ENCODE measurements around the gene SRRD. TPM values are rescaled to one million over a fixed set of nuclear protein-coding genes. Genes with fewer than 3 reads are reported as not detected.

Gene SRRD
- total RNA-seq, 4 donors from 2014 or later = 11.2 to 16.3 (median 14.1) TPM

DNA sequence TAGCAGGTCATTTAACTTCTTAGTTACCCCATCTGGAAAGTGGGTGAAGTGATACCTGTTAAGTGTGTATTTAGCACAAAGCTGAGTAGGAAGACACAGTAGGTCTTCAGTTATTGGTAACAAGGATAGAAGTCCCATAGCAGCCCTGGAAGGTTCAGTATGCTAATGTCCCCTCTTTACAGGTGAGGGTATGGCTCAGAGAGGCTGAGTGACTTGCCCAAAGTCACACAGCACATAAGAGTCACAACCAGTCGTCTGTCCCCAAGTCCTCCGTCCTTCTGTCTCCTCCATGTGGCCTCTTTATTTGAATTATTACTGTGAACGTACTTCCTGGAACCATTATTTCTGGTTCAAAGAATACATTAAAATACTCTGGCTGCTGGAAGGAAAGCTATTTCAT is 44.1 kb upstream of the SRRD start:
- no peak for TF ChIP-seq POLR2A (IDR thresholded peaks at IDR 0.05)
- no peak for TF ChIP-seq CTCF (IDR thresholded peaks at IDR 0.05)
- no peak for TF ChIP-seq EP300 (IDR thresholded peaks at IDR 0.05)
- no peak for TF ChIP-seq POLR2AphosphoS5 (IDR thresholded peaks at IDR 0.05)
- peaks cover 19% of the 10 kb centered on the region for H3K4me1 ChIP-seq
- DNase-seq (ENCODE audit: low spot score in 2 of 2) = no peak
- H3K27me3 ChIP-seq = no peaks in the 10 kb centered on the region
- no peak overlapping the region for H3K4me3 ChIP-seq
- H3K9me3 ChIP-seq = no peaks in the 10 kb centered on the region
- no peaks in the 10 kb centered on the region for H3K36me3 ChIP-seq
- H3K27ac ChIP-seq = peak overlapping the region; percentile 35
- 79% methylated on average over 3 of the region's 3 CpGs for WGBS

- Histone ChIP-seq H3K4me1 (peaks cover 24% of the 10 kb centered on the region), H3K4me3 (no peak overlapping the region), H3K27me3 (no peaks in the 10 kb centered on the region), H3K9me3 (no peaks in the 10 kb centered on the region), H3K36me3 (no peaks in the 10 kb centered on the region), H3K27ac (no peak overlapping the region)
- DNase-seq (ENCODE audit: low spot score in 2 of 2) = no peak
- WGBS = 86% methylated on average over 4 of the region's 4 CpGs
- TF ChIP-seq POLR2A (IDR thresholded peaks at IDR 0.05) (no peak), POLR2AphosphoS5 (IDR thresholded peaks at IDR 0.05) (no peak), EP300 (IDR thresholded peaks at IDR 0.05) (no peak), CTCF (IDR thresholded peaks at IDR 0.05) (no peak)
Measured at GRCh38 chr22:26442086-26442756, 41.5 kb upstream of the SRRD start.

- 88% methylated on average over 16 of the region's 16 CpGs for WGBS
- no peak for DNase-seq (ENCODE audit: low spot score in 2 of 2)
- Histone ChIP-seq H3K4me1 (peaks cover 22% of the 10 kb centered on the region), H3K27me3 (no peaks in the 10 kb centered on the region), H3K36me3 (no peaks in the 10 kb centered on the region), H3K9me3 (no peaks in the 10 kb centered on the region), H3K4me3 (no peak overlapping the region), H3K27ac (no peak overlapping the region)
- no peak for TF ChIP-seq CTCF (IDR thresholded peaks at IDR 0.05)
- no peak for TF ChIP-seq POLR2A (IDR thresholded peaks at IDR 0.05)
Measured at GRCh38 chr22:26443901-26444690, 39.6 kb upstream of the SRRD start.

GRCh38 chr22:26444777-26445176 is 38.9 kb upstream of the SRRD start:
- H3K27ac ChIP-seq = no peak overlapping the region
- TF ChIP-seq POLR2AphosphoS5 (IDR thresholded peaks at IDR 0.05) = no peak
- no peak for TF ChIP-seq EP300 (IDR thresholded peaks at IDR 0.05)
- no peak for TF ChIP-seq CTCF (IDR thresholded peaks at IDR 0.05)
- no peak for TF ChIP-seq POLR2A (IDR thresholded peaks at IDR 0.05)
- H3K9me3 ChIP-seq = no peaks in the 10 kb centered on the region
- H3K4me1 ChIP-seq = peaks cover 15% of the 10 kb centered on the region
- no peaks in the 10 kb centered on the region for H3K36me3 ChIP-seq
- WGBS = 92% methylated on average over 8 of the region's 8 CpGs
- no peak overlapping the region for H3K4me3 ChIP-seq
- no peaks in the 10 kb centered on the region for H3K27me3 ChIP-seq
- DNase-seq (ENCODE audit: low spot score in 2 of 2) = no peak

DNA sequence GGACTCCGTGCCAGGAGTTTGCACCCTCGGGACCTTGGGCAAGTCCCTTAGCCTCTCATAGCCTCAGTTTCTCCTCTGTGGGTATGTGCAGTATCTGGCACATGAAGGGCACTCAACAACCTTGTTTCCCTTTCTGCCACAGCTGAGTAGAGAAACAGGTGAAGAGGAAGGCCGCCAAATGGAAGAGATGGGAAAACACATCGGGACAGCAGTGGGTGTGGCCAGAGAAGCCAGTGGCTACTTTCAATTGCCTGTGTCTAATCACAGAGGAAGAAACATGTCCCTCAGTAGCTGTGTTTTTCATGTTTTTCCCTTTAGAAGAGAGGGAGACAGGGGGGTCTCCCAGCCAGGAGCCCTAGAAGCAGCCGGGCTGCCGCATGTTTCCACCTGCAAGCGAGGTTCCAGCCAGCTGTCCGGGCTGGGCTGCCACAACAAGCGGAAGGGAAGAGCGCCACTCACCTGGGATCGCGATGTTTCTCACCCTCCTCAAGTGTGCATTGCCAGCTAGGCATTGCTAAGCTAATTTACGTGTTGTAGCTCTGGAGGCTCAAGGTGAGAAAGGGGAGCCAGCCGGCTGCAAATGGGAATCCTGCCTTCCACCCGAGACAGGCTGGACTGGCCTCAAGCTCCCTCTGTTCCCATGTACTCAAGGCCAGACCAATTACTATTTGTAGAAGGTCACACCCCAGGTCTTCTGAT is 38.0 kb upstream of the SRRD start:
- Histone ChIP-seq H3K9me3 (no peaks in the 10 kb centered on the region), H3K27ac (no peak overlapping the region), H3K27me3 (no peaks in the 10 kb centered on the region), H3K4me1 (peaks cover 14% of the 10 kb centered on the region), H3K36me3 (peaks cover 3% of the 10 kb centered on the region), H3K4me3 (no peak overlapping the region)
- no peak for DNase-seq (ENCODE audit: low spot score in 2 of 2)
- no peak for TF ChIP-seq POLR2A (IDR thresholded peaks at IDR 0.05)
- no peak for TF ChIP-seq POLR2AphosphoS5 (IDR thresholded peaks at IDR 0.05)
- TF ChIP-seq EP300 (IDR thresholded peaks at IDR 0.05) = no peak
- no peak for TF ChIP-seq CTCF (IDR thresholded peaks at IDR 0.05)
- WGBS = 55% methylated on average over 15 of the region's 15 CpGs

All from suprapubic skin (tissue), 4 donors.